Tibial artery (tissue), 4 donors: ENCODE data around the gene LAMA2.

ENCODE experiments used
- DNase-seq, 2 donors: peaks; one replicate each; pipeline ENCODE4 v3.0.0-alpha.2; 2019
- H3K27ac ChIP-seq, 2 donors: fragments of 200-600 bp; sonication (generic) in 1 of 2; 1 replicate in 1 of 2; 2 replicates in 1 of 2; pipeline ENCODE4 v1.5.1; 2018 to 2019; ENCODE audit warnings: mild to moderate bottlenecking in 1 of 2
- H3K27me3 ChIP-seq, 2 donors: fragments of 200-600 bp; sonication (generic) in 1 of 2; one replicate each; pipeline versions ENCODE4 v1.5.1 to v1.6.0; 2016 to 2019
- H3K36me3 ChIP-seq, 3 donors: fragments of 200-600 bp; sonication (generic) in 2 of 3; one replicate each; pipeline ENCODE4 v1.5.1; 2016 to 2019; ENCODE audit warnings: mild to moderate bottlenecking in 2 of 3
- H3K4me1 ChIP-seq, 4 donors: fragments of 200-600 bp; sonication (generic) in 2 of 4; 1 replicate in 3 of 4; 2 replicates in 1 of 4; pipeline ENCODE4 v1.5.1; 2016 to 2019
- H3K4me3 ChIP-seq, 2 donors: fragments of 200-600 bp; sonication (generic) in 1 of 2; 1 replicate in 1 of 2; 2 replicates in 1 of 2; pipeline ENCODE4 v1.5.1; 2018 to 2019; ENCODE audit warnings: mild to moderate bottlenecking in 2 of 2
- H3K9me3 ChIP-seq, 3 donors: fragments of 200-600 bp; sonication (generic) in 1 of 3; one replicate each; pipeline ENCODE4 v1.5.1; 2016 to 2019
- intact Hi-C: fragments of 100-400 bp; cut with DNase I; formaldehyde crosslinking; loops from one replicate; pipeline ENCODE4 v1.15.0; 2023; ENCODE audit warnings: low total_unique reads
- TF ChIP-seq, protein P1 (sequence below), 2 experiments: fragments of 200-600 bp in 1 of 2; fragments of 450-650 bp in 1 of 2; IDR thresholded peaks; one replicate each; pipeline ENCODE4 v1.5.1; 2017 to 2019; ENCODE audit warnings: antibody characterized with exemption in 2 of 2, mild to moderate bottlenecking in 1 of 2, moderate library complexity in 1 of 2

The LAMA2 gene

DNA sequence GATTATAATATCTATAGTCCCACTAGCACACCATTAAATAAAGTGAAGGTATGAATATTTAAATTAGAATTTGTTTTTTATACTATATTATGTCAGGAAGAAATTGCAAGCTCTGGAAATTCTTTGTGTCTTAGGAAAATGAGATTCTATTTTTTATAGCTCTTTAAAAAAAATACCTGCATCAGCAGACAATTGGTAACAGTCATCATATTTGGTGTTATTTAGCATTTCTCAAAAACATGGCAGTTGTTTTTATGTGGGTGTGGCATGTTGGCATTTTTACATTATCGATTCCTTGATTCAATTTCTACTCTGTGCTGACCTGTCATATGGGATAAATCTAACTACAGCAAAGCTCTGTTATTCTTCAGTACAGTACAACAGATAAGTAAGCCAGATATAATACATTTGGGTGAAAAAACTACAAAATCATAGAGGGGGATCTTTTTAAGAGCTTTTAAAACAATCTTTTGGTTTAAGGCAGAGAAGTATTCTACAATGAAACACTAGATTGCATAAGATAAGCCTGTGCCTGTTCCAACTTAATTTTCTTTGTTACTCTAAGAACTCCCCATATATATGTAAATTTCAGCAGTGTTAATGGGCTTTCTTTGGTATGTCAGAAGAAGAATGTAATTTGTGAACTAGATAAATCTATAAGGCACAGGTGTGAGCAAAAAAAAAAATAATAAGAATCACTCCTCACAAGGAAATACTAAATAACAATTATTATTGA lies 71.5 kb downstream of the LAMA2 start:
- no peaks in the 10 kb centered on the region for H3K27me3 ChIP-seq

DNA sequence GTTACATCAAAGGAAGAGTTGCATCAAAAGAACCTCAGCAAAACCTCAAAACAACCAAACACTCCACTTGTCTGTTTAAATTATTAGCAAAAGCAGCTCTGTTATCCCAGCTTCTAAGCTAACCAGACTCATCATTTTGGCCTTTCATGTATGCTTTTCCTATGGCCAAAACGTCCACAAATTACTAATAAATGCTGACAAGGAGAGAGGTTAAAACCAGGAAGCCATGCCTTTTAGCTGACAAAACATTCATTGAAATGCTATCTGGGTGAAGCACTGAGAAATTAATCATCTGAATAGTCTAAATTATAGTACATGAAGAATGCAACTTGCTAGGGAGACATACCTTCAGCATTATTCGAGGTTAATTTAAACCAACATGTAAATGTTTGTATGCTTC lies 80.6 kb downstream of the LAMA2 start:
- Histone ChIP-seq H3K27me3 (no peaks in the 10 kb centered on the region), H3K4me1 (no peaks in the 10 kb centered on the region), H3K4me3 (no peak overlapping the region), H3K36me3 (no peaks in the 10 kb centered on the region), H3K27ac (no peak overlapping the region), H3K9me3 (no peaks in the 10 kb centered on the region)
- TF ChIP-seq, protein P1, sequence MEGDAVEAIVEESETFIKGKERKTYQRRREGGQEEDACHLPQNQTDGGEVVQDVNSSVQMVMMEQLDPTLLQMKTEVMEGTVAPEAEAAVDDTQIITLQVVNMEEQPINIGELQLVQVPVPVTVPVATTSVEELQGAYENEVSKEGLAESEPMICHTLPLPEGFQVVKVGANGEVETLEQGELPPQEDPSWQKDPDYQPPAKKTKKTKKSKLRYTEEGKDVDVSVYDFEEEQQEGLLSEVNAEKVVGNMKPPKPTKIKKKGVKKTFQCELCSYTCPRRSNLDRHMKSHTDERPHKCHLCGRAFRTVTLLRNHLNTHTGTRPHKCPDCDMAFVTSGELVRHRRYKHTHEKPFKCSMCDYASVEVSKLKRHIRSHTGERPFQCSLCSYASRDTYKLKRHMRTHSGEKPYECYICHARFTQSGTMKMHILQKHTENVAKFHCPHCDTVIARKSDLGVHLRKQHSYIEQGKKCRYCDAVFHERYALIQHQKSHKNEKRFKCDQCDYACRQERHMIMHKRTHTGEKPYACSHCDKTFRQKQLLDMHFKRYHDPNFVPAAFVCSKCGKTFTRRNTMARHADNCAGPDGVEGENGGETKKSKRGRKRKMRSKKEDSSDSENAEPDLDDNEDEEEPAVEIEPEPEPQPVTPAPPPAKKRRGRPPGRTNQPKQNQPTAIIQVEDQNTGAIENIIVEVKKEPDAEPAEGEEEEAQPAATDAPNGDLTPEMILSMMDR (IDR thresholded peaks at IDR 0.05) = no peak
- intact Hi-C loops = no loop called here
- DNase-seq = no peak

More for the DNA sequence above, 71.5 kb downstream of the LAMA2 start:
- H3K9me3 ChIP-seq = no peaks in the 10 kb centered on the region
- TF ChIP-seq, protein P1 (IDR thresholded peaks at IDR 0.05) = no peak
- no peak for DNase-seq
- H3K4me3 ChIP-seq = no peak overlapping the region
- intact Hi-C loops = no loop called here
- no peaks in the 10 kb centered on the region for H3K4me1 ChIP-seq
- H3K27ac ChIP-seq = no peak overlapping the region
- no peaks in the 10 kb centered on the region for H3K36me3 ChIP-seq

GRCh38 chr6:128964233-128964755 lies 81.4 kb downstream of the LAMA2 start:
- no peak overlapping the region for H3K27ac ChIP-seq
- no peak overlapping the region for H3K4me3 ChIP-seq
- no peaks in the 10 kb centered on the region for H3K9me3 ChIP-seq
- no peaks in the 10 kb centered on the region for H3K27me3 ChIP-seq
- DNase-seq = no peak
- no peaks in the 10 kb centered on the region for H3K36me3 ChIP-seq
- no peaks in the 10 kb centered on the region for H3K4me1 ChIP-seq
- intact Hi-C loops = no loop called here
- TF ChIP-seq, protein P1 (IDR thresholded peaks at IDR 0.05) = no peak

GRCh38 chr6:128964771-128965170 lies 81.8 kb downstream of the LAMA2 start:
- Histone ChIP-seq H3K4me1 (no peaks in the 10 kb centered on the region), H3K27me3 (no peaks in the 10 kb centered on the region), H3K4me3 (no peak overlapping the region), H3K9me3 (no peaks in the 10 kb centered on the region), H3K27ac (no peak overlapping the region), H3K36me3 (no peaks in the 10 kb centered on the region)
- no peak for DNase-seq
- intact Hi-C loops = no loop called here
- TF ChIP-seq, protein P1 (IDR thresholded peaks at IDR 0.05) = no peak

DNA sequence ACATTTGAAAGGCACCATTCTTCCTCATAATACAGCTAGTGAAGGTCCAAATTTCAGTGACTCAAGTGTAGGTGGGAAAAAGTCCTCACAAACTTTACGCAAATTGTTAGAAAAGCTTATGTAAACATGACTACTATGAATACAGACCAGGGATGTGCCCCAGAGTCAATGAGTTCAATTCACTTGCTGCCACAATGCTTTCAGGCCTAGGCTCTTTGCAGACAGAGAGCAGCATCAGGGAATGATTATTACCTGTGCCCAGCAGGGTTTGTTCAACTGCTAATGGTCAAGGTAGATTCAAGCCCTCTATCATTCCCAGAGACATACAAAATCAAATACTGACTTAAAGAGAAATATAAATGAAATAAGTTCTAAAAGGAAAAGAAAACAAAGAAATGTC lies 84.0 kb downstream of the LAMA2 start:
- Histone ChIP-seq H3K27ac (no peak overlapping the region), H3K4me3 (no peak overlapping the region), H3K36me3 (no peaks in the 10 kb centered on the region), H3K4me1 (no peaks in the 10 kb centered on the region), H3K27me3 (no peaks in the 10 kb centered on the region), H3K9me3 (no peaks in the 10 kb centered on the region)
- TF ChIP-seq, protein P1 (IDR thresholded peaks at IDR 0.05) = no peak
- intact Hi-C loops = no loop called here
- no peak for DNase-seq
